HL-60 (cell line): ENCODE measurements around the gene MED15.
A peak's percentile ranks its signal among the peaks of the same experiment; 100 is the strongest.

Experiments used
- DNase-seq, 2 experiments: peaks; one replicate each; pipeline ENCODE4 v3.0.0-alpha.2; 2010 to 2020; ENCODE audit warnings: low read depth in 1 of 2, low spot score in 1 of 2
- H3K27ac ChIP-seq: fragments of 250-450 bp; sonication (Bioruptor Pico); replicated peaks from 2 replicates; pipeline ENCODE4 v1.5.1; 2020; ENCODE audit warnings: mild to moderate bottlenecking, moderate library complexity
- H3K27me3 ChIP-seq: fragments of 250-450 bp; sonication (Bioruptor Pico); 2 replicates; pipeline ENCODE4 v1.5.1; 2021; ENCODE audit warnings: mild to moderate bottlenecking, moderate library complexity; ENCODE audit not compliant: insufficient read depth, poor library complexity, severe bottlenecking
- H3K4me3 ChIP-seq: replicated peaks from 2 replicates; pipeline ENCODE4 v1.5.1; 2011; ENCODE audit warnings: mild to moderate bottlenecking, control low read depth, low read length; ENCODE audit not compliant: insufficient read depth
- GABPA ChIP-seq: IDR thresholded peaks from 2 replicates; pipeline ENCODE4 v1.6.1; 2012; ENCODE audit warnings: low read depth
- POLR2AphosphoS5 ChIP-seq: IDR thresholded peaks from 2 replicates; pipeline ENCODE4 v1.6.1; 2012; ENCODE audit warnings: low read depth
- SPI1 ChIP-seq: IDR thresholded peaks from 2 replicates; pipeline ENCODE4 v1.6.1; 2012; ENCODE audit warnings: low read depth, mild to moderate bottlenecking, borderline replicate concordance
- TF ChIP-seq, protein P1 (sequence below): IDR thresholded peaks from 2 replicates; pipeline ENCODE4 v1.6.1; 2012; ENCODE audit warnings: low read depth; ENCODE audit not compliant: insufficient replicate concordance
- TF ChIP-seq, protein P2 (sequence below): IDR thresholded peaks from one replicate; pipeline ENCODE4 v1.5.1; 2011; ENCODE audit warnings: low read length, control low read depth, inconsistent platforms; ENCODE audit not compliant: insufficient read depth

Gene MED15

DNA sequence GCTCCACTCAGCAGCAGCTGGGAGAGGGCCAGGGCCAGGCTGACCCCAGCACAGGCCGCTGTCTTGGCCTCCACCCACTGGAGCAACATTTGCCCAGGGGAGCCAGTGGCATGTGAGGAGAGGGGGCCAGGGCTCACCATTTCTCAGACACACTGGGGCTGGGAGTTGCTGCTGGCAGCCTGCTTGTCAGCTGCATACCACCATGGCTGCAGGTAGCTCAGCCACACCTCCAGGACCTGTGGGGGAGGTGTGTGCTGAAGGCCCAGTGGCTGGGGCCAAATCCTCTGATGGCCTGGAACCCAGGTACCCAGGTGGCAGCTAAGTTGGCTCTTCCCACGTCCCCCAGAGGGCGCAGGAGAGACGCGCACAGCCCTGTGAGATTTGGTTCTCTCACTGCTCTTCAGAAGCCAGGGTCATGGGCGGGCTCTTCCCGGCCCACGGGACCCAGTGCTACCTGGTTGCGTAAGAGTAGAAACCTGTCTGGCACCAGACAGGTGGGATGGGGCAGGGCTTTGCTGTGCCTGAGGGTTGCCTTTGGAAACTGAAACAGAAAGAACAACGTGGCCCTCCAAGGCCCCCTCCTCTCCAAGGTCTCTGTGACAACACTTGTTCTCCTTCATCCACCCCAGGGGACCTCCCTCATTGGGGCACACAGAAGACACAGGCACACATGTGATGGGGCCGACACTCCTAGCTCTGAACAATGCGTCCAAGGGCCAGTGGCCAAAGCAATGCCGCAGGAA lies 98.8 kb downstream of the MED15 start:
- Histone ChIP-seq H3K4me3 (no peak overlapping the region), H3K27me3 (peaks cover 8% of the 10 kb centered on the region), H3K27ac (no peak overlapping the region)
- peak; percentile 38 to 48 for DNase-seq
- TF ChIP-seq, protein P1, sequence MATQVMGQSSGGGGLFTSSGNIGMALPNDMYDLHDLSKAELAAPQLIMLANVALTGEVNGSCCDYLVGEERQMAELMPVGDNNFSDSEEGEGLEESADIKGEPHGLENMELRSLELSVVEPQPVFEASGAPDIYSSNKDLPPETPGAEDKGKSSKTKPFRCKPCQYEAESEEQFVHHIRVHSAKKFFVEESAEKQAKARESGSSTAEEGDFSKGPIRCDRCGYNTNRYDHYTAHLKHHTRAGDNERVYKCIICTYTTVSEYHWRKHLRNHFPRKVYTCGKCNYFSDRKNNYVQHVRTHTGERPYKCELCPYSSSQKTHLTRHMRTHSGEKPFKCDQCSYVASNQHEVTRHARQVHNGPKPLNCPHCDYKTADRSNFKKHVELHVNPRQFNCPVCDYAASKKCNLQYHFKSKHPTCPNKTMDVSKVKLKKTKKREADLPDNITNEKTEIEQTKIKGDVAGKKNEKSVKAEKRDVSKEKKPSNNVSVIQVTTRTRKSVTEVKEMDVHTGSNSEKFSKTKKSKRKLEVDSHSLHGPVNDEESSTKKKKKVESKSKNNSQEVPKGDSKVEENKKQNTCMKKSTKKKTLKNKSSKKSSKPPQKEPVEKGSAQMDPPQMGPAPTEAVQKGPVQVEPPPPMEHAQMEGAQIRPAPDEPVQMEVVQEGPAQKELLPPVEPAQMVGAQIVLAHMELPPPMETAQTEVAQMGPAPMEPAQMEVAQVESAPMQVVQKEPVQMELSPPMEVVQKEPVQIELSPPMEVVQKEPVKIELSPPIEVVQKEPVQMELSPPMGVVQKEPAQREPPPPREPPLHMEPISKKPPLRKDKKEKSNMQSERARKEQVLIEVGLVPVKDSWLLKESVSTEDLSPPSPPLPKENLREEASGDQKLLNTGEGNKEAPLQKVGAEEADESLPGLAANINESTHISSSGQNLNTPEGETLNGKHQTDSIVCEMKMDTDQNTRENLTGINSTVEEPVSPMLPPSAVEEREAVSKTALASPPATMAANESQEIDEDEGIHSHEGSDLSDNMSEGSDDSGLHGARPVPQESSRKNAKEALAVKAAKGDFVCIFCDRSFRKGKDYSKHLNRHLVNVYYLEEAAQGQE: no peak
- no peak for TF ChIP-seq SPI1
- TF ChIP-seq, protein P2, sequence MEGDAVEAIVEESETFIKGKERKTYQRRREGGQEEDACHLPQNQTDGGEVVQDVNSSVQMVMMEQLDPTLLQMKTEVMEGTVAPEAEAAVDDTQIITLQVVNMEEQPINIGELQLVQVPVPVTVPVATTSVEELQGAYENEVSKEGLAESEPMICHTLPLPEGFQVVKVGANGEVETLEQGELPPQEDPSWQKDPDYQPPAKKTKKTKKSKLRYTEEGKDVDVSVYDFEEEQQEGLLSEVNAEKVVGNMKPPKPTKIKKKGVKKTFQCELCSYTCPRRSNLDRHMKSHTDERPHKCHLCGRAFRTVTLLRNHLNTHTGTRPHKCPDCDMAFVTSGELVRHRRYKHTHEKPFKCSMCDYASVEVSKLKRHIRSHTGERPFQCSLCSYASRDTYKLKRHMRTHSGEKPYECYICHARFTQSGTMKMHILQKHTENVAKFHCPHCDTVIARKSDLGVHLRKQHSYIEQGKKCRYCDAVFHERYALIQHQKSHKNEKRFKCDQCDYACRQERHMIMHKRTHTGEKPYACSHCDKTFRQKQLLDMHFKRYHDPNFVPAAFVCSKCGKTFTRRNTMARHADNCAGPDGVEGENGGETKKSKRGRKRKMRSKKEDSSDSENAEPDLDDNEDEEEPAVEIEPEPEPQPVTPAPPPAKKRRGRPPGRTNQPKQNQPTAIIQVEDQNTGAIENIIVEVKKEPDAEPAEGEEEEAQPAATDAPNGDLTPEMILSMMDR: peak; percentile 80
- no peak for TF ChIP-seq POLR2AphosphoS5
- TF ChIP-seq GABPA: no peak

DNA sequence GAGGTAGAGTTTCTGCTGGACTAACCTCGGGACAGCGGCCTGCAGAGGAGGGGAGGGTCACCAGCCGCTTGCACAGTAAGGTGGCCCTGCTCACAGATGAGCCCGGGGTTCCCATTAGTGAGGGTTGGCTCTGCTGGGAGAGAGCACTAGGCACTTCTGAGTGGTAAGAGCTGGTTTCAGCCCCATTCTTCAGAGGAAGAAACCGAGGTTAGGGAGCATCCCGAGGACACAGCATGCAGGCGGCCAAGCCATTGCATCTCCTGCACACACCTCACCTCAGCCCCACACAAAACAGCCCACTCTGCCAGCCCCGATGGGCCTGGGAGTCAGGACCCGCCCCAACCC lies 99.3 kb downstream of the MED15 start:
- TF ChIP-seq SPI1: no peak
- H3K27me3 ChIP-seq: peaks cover 8% of the 10 kb centered on the region
- H3K27ac ChIP-seq: no peak overlapping the region
- H3K4me3 ChIP-seq: no peak overlapping the region
- DNase-seq: no peak

DNA sequence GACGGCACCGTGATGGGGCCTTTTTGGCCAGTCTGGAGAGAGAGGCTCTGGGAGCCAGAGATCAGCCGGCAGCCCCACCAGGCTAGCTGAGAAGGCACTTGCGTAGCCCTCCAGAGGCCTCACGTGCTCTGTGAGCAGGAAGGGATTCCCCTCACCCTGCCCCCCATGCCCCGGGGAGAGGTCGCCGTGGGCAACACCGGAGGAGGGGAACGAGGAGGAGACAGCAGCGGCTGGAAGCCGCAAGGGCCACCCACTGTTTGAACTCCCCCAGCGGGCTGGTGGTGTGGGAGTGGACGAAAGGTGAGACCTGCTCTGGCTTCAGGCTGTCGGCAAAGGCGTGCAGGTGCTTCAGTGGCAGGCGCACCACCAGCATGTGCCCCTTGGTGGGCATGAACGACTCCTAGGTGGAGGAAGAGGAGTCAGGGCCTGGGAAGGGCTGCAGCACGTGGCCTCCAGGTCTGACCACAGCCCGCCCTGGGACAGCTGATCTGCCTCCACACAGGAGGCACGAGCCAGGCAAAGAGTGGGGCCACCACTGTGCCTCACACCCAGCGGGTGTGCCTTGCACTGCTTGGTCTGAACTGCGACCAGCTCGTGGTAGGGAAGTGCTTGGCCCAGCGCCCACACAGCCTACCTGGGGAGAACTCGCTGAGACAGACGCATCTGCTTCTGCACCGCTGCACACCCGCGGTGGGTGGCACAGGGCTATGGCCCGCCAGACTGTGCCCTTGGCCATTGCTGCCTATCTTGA lies 99.9 kb downstream of the MED15 start:
- H3K27me3 ChIP-seq: peaks cover 8% of the 10 kb centered on the region
- no peak for DNase-seq
- H3K4me3 ChIP-seq: no peak overlapping the region
- TF ChIP-seq, protein P2: no peak
- TF ChIP-seq GABPA: no peak
- TF ChIP-seq, protein P1: no peak
- no peak for TF ChIP-seq POLR2AphosphoS5
- no peak for TF ChIP-seq SPI1
- no peak overlapping the region for H3K27ac ChIP-seq

DNA sequence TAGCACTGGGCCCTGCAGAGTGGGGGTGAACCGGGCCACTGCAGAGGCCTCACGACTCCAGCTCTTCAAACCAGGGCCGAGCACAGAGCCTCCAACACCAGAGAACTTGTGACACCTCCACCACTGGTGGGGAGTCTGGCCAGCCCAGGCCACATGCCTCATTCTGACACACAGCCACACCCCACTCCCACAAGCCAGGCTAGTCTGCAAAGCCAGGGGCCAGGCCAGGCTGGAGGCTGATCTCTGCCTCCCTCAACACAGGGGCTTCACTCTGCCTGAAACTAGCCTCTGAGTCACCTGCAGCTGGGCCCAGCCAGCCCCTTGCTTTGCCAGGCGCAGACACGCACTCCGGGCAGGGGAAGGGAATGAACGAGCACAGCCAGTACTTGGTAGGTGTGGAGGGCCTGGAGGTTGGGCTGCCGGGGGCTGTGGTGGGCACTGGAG lies 102.9 kb downstream of the MED15 start:
- Histone ChIP-seq H3K27ac (no peak overlapping the region), H3K27me3 (peaks cover 6% of the 10 kb centered on the region), H3K4me3 (no peak overlapping the region)
- DNase-seq: no peak
- TF ChIP-seq POLR2AphosphoS5: no peak
- no peak for TF ChIP-seq GABPA
- TF ChIP-seq, protein P2: no peak
- TF ChIP-seq SPI1: no peak
- TF ChIP-seq, protein P1: no peak
